Keratinocyte (primary cell): Measurements from ENCODE around the gene ZNF302.

ENCODE experiments used
- EZH2 ChIP-seq: IDR thresholded peaks from one replicate; pipeline ENCODE4 v1.6.1; 2012; ENCODE audit warnings: inconsistent platforms, mild to moderate bottlenecking, low read length, moderate library complexity
- TF ChIP-seq, protein P1 (sequence below), 3 experiments: IDR thresholded peaks in 1 of 3; conservative IDR thresholded peaks in 1 of 3; optimal IDR thresholded peaks in 1 of 3; 2 replicates in 2 of 3; 3 replicates in 1 of 3; pipeline versions ENCODE3 to v1.5.1; 2011; ENCODE audit warnings: low read length in 3 of 3, mild to moderate bottlenecking in 3 of 3, moderate library complexity in 2 of 3, control low read depth in 1 of 3, inconsistent platforms in 1 of 3; ENCODE audit not compliant: insufficient read depth in 2 of 3; ENCODE audit errors: extremely low read depth in 1 of 3

DNA sequence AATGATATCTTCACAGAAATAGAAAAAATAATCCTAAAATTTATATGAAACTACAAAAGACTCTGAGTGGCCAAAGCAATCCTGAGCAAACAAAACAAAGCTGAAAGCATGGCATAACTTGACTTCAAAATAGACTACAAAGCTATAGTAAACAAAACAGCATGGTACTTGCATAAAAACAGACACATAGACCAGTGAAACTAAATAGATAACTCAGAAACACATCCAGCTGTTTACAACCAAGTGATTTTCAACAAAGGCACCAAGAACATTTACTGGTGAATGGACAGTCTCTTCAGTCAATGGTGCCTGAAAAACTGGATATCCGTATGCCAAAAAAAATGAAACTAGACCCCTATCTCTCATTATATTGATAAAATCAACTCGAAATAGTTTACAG, 25.7 kb upstream of the ZNF302 start:
- TF ChIP-seq, protein P1, sequence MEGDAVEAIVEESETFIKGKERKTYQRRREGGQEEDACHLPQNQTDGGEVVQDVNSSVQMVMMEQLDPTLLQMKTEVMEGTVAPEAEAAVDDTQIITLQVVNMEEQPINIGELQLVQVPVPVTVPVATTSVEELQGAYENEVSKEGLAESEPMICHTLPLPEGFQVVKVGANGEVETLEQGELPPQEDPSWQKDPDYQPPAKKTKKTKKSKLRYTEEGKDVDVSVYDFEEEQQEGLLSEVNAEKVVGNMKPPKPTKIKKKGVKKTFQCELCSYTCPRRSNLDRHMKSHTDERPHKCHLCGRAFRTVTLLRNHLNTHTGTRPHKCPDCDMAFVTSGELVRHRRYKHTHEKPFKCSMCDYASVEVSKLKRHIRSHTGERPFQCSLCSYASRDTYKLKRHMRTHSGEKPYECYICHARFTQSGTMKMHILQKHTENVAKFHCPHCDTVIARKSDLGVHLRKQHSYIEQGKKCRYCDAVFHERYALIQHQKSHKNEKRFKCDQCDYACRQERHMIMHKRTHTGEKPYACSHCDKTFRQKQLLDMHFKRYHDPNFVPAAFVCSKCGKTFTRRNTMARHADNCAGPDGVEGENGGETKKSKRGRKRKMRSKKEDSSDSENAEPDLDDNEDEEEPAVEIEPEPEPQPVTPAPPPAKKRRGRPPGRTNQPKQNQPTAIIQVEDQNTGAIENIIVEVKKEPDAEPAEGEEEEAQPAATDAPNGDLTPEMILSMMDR (optimal IDR thresholded peaks at IDR 0.05 in 1 of 3, IDR thresholded peaks at IDR 0.05 in 1 of 3, conservative IDR thresholded peaks at IDR 0.05 in 1 of 3; ENCODE audit: extremely low read depth in 1 of 3, insufficient read depth in 2 of 3, low read length in 3 of 3), result no peak
- no peak for TF ChIP-seq EZH2
